Forelimb muscle (tissue), 1 donor: ENCODE data around the gene NTNG1. TPM values are rescaled to one million over a fixed set of nuclear protein-coding genes. Genes with fewer than 3 reads are reported as not detected.

Experiments
- DNase-seq: peaks from one replicate; pipeline ENCODE4 v3.0.0-alpha.2; 2013; ENCODE audit warnings: low read depth
- polyA plus RNA-seq: library from polyadenylated mRNA; unstranded; fragments of 120-200 nt; gene quantifications from one replicate; pipeline ENCODE4 v1.2.1, GENCODE V29; 2013; ENCODE audit not compliant: insufficient read length

Gene NTNG1
- polyA plus RNA-seq, 1 donor, result 8.5 TPM

- no peak for DNase-seq
These were observed 360.3 kb downstream of the NTNG1 start for GRCh38 chr1:107501081-107501605.

- DNase-seq, result no peak
These were observed 369.5 kb downstream of the NTNG1 start for GRCh38 chr1:107510347-107510746.

- DNase-seq, result no peak
These were observed 372.0 kb downstream of the NTNG1 start for GRCh38 chr1:107512836-107513235.

GRCh38 chr1:107514841-107515240 is 374.0 kb downstream of the NTNG1 start:
- DNase-seq, result no peak

- no peak for DNase-seq
These were observed 374.9 kb downstream of the NTNG1 start for GRCh38 chr1:107515702-107516101.

GRCh38 chr1:107523061-107523460 is 382.2 kb downstream of the NTNG1 start:
- DNase-seq, result no peak

- no peak for DNase-seq
These were observed 382.9 kb downstream of the NTNG1 start for GRCh38 chr1:107523736-107524135.

GRCh38 chr1:107524301-107524700 is 383.5 kb downstream of the NTNG1 start:
- no peak for DNase-seq

GRCh38 chr1:107525145-107525544 is 384.3 kb downstream of the NTNG1 start:
- no peak for DNase-seq

GRCh38 chr1:107525961-107526360 is 385.1 kb downstream of the NTNG1 start:
- DNase-seq, result no peak

GRCh38 chr1:107526524-107527198 is 385.8 kb downstream of the NTNG1 start:
- no peak for DNase-seq

- DNase-seq, result peak; percentile 48
These were observed 388.8 kb downstream of the NTNG1 start for GRCh38 chr1:107529511-107530149.

GRCh38 chr1:107530543-107530942 is 389.7 kb downstream of the NTNG1 start:
- no peak for DNase-seq

- no peak for DNase-seq
These were observed 390.4 kb downstream of the NTNG1 start for GRCh38 chr1:107531065-107531908.

- DNase-seq, result no peak
These were observed 391.5 kb downstream of the NTNG1 start for GRCh38 chr1:107532318-107532717.

Other genes starting within 250 kb of the NTNG1 start
- gene PRMT6, start 84.4 kb upstream of the NTNG1 start, polyA plus RNA-seq, result 14.5 TPM